Subcutaneous adipose tissue (tissue), 4 donors: ENCODE results near the gene KIF26A. TPM values are rescaled to one million over a fixed set of nuclear protein-coding genes. Genes with fewer than 3 reads are reported as not detected.

Experiments
- total RNA-seq, 4 donors: library from RNA; depleted of rRNA; stranded (reverse); fragments of >200 nt; gene quantifications; one replicate each; pipeline ENCODE4 v1.1.0, GENCODE V29; 2016
- TF ChIP-seq, protein P1 (sequence below): fragments of 450-650 bp; IDR thresholded peaks from one replicate; pipeline ENCODE4 v1.5.1; 2016; ENCODE audit warnings: low read depth, mild to moderate bottlenecking, control low read depth, antibody characterized with exemption, moderate library complexity

KIF26A gene
- total RNA-seq, 4 donors from 2014 or later: 0.51 to 9.8 (median 0.88) TPM

DNA sequence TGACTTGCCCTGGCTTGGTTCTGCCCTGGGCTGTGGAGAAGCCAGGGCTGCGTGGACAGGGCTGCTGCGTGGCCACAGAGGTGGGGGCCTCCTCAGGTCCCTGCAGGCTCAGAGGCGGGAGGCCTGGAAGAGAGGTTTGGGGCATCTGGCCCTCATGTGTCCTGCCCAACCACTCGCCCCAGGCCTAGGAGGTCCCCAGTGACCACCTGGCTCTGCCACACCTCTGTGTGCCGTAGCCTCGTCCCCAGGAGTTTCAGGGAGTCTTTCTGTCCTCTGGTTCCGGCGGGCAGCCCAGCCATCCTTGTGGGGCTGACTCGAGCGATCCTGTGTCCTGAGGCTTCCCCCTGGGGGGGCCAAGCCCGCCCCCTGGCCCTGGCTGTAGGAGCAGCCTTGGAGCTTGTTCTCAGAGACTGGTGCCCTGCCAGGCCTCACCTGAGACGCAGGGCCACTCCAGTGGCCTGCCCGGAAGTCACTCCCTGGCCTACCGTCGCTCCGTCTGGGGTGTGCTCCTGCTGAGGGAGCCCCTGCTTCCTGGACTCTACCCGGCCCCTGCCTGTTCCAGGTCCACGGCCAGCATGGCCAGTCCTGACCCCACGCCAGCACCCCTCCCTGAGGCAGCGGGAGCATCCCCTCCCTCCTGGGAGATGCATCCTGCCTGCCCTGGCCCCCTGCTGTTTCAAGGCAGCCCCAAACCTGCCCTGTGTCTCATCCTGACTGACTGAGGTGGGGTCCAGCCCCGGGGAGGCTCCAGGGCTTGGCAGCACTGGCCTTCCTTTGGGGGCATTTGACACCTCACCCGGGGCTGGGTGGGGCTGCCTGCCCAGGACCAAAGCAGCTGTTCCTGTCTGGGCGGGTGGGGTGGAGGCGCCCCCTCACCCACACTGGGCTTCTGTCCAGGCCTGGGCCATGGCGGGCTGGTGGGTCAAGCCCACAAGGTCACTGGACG is 39.0 kb upstream of the KIF26A start:
- TF ChIP-seq, protein P1, sequence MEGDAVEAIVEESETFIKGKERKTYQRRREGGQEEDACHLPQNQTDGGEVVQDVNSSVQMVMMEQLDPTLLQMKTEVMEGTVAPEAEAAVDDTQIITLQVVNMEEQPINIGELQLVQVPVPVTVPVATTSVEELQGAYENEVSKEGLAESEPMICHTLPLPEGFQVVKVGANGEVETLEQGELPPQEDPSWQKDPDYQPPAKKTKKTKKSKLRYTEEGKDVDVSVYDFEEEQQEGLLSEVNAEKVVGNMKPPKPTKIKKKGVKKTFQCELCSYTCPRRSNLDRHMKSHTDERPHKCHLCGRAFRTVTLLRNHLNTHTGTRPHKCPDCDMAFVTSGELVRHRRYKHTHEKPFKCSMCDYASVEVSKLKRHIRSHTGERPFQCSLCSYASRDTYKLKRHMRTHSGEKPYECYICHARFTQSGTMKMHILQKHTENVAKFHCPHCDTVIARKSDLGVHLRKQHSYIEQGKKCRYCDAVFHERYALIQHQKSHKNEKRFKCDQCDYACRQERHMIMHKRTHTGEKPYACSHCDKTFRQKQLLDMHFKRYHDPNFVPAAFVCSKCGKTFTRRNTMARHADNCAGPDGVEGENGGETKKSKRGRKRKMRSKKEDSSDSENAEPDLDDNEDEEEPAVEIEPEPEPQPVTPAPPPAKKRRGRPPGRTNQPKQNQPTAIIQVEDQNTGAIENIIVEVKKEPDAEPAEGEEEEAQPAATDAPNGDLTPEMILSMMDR: no peak

DNA sequence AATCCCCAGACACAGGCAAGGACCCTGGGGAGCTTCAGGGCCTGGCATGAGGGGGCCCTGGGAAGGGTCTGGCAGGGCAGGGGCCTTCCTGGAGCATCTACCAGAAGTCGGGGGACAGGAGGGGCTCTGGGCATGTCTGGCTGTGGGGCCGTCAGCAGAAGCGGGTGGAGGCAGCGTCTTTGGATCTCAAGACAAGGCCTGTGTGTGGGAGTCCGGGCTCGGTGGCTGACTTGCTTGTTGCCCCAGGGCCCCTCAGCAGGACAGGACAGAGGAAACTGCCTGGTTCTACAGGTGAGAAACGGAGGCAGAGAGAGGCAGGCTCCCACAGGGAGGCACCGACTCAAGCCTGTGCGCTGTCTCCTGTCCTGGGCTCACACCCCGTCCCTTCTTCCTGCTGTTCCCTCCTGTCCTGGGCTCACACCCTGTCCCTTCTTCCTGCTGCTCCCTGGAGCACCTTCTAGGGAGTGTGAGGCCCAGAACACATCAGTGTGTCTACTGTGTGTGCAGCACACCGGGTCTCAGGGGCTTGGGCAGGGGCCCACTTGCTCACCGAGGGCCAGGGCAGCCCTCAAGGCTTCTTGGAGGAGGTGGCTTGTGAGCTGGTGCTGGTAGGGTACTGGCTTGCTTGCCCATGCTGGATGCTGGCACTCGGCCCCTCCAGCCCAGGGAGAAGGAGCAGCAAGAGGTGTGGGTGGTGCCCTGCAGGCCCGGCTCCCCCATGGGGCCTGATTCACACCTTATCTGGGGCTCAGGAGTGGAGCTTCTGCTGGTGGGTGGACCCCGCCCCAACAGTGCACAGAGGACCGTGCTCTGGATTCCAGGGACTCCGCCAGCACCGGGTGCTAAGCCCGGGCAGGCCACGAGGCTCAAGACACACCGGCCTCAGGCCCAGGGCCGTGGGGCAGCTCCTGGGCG is 38.0 kb upstream of the KIF26A start:
- TF ChIP-seq, protein P1: no peak

DNA sequence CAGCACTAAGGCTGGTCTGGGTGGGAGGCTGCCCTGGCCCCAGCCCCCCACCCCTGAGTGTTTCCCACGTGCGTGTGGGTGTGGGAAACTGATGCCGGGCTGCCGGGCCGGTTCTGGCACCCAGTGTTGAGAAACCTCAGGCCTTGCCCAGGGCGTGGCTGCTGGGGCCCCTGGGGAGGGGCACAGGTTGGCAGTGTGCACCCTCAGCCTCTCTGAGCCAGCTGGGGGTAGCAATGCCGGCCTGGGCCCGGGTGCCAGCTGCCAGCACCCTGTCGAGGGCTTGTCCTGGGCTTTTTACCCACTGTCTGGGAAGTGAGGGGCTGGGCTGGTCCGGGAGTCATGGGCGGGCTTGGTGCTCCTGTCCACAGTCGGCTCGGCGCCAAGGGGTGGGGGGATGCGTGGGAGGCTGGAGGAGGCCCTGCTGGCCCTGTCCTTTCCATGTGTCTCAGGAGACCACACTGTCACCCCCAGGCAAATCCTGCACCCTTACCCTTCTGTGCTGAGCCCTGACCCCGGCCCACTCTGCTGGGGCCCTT is 37.2 kb upstream of the KIF26A start:
- TF ChIP-seq, protein P1: no peak

DNA sequence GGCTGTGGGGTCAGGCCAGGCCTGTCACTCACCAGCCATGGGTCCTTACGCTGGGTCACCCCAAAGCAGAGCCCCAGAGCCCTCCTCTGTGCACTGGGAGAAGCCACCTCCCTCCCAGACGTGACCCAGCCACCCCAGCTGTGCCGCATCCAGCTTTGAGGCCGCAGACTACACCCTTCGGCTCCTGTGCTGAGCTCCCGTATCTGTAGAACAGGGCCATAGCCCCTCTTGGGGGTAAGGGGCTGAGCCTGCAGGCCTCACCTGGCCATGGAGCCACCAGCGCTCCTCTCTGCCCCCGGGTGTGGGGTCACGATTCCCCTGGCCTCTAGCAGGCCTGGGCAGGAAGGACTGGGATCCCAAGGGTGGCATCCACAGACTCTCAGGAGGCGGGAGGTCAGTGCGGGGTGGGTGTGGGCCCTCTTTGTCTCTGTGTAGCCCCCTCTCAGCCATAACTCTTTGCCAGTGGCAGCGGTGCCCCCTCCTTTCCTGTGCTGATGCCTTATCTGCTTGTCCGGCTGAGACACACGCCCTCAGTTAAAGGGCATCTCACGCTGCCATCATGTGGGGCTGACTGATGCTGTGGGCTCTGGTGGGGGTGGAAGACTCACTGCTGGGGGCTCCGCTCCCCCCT is 36.6 kb upstream of the KIF26A start:
- TF ChIP-seq, protein P1: no peak

DNA sequence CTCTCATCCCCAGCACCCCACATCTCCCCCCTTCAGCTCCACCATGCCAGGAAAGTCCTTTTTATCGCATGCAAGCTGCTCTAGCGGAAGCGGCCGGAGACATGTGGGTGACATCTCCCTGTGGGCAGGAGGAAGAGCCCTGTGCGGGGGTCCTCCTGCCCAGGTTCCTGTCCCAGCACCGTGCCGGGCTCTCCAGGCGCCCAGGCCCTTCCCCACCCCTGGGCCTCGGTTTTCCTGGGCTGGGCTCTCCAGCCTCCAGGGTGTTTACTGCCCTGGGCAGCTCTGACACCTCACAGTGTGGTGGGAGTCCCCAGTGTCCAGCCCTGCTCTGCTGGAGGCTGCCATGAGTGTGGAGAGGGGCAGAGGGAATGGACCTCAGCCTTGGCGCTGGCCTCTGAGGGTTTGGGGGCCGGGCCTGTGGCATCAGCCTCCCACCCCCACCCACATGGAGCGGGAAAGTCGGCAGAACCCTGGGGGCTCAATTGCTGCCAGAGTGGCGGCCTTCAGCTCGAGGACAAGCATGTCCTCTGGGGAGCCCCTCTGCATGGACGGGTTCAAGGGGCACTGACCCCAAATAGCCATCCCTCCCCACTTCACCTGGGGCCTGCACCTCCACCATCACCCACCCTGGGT is 36.0 kb upstream of the KIF26A start:
- TF ChIP-seq, protein P1: no peak

DNA sequence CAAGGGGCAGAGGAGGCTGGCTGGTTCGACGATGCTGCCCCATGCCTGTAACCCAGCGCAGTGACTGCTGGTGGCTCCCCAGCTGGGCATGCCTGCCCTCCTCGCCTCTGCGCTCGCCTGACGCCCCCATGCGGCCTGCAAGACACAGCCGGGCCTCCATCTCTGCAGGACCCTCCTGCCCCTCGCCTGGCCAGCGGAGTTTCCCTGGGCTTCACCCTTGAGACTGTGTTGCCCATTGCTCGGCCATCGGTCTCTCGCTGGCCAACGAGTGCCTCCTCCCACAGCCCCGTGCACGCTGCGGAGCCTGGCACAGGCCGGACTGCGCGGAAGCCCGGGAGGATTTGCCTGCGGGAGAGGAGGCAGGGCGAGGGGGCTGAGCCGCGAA is 35.3 kb upstream of the KIF26A start:
- TF ChIP-seq, protein P1: no peak
